Measurements from ENCODE around the gene BBS7. TPM values are rescaled to one million over a fixed set of nuclear protein-coding genes. Genes with fewer than 3 reads are reported as not detected.
A peak's percentile ranks its signal among the peaks of the same experiment; 100 is the strongest.

The BBS7 gene
- polyA plus RNA-seq, 3 donors, result 24.0 to 27.8 (median 27.7) TPM

- DNase-seq (ENCODE audit: extremely low read depth in 1 of 11, low read depth in 9 of 11, low spot score in 4 of 11), result peak; percentile 91 to 97 (median 95)
Observed at GRCh38 chr4:121800961-121801714, 69.1 kb downstream of the BBS7 start, which contains the start of gene EXOSC9. Gene EXOSC9 (plus strand): TSS chr4:121801323. CDS start chr4:121801425, 102 bp downstream.

GRCh38 chr4:121800638-121800960 lies 69.7 kb downstream of the BBS7 start:
- no peak for DNase-seq (ENCODE audit: extremely low read depth in 1 of 11, low read depth in 9 of 11, low spot score in 4 of 11)

- no peak for DNase-seq (ENCODE audit: extremely low read depth in 1 of 11, low read depth in 9 of 11, low spot score in 4 of 11)
Observed at GRCh38 chr4:121799867-121800501, 70.3 kb downstream of the BBS7 start.

- DNase-seq (ENCODE audit: extremely low read depth in 1 of 11, low read depth in 9 of 11, low spot score in 4 of 11), result no peak
Observed at GRCh38 chr4:121799208-121799823, 71.0 kb downstream of the BBS7 start.

GRCh38 chr4:121796283-121796682 lies 74.0 kb downstream of the BBS7 start:
- no peak for DNase-seq (ENCODE audit: extremely low read depth in 1 of 11, low read depth in 9 of 11, low spot score in 4 of 11)

- DNase-seq (ENCODE audit: extremely low read depth in 1 of 11, low read depth in 9 of 11, low spot score in 4 of 11), result no peak
Observed at GRCh38 chr4:121794505-121795188, 75.6 kb downstream of the BBS7 start.

GRCh38 chr4:121792966-121793365 lies 77.3 kb downstream of the BBS7 start:
- no peak for DNase-seq (ENCODE audit: extremely low read depth in 1 of 11, low read depth in 9 of 11, low spot score in 4 of 11)

- DNase-seq (ENCODE audit: extremely low read depth in 1 of 11, low read depth in 9 of 11, low spot score in 4 of 11), result no peak
Observed at GRCh38 chr4:121791481-121791880, 78.8 kb downstream of the BBS7 start.

- DNase-seq (ENCODE audit: extremely low read depth in 1 of 11, low read depth in 9 of 11, low spot score in 4 of 11), result no peak
Observed at GRCh38 chr4:121790976-121791375, 79.3 kb downstream of the BBS7 start.

- no peak for DNase-seq (ENCODE audit: extremely low read depth in 1 of 11, low read depth in 9 of 11, low spot score in 4 of 11)
Observed at GRCh38 chr4:121789960-121790829, 80.1 kb downstream of the BBS7 start.

- DNase-seq (ENCODE audit: extremely low read depth in 1 of 11, low read depth in 9 of 11, low spot score in 4 of 11), result no peak
Observed at GRCh38 chr4:121789455-121789854, 80.8 kb downstream of the BBS7 start.

DNA sequence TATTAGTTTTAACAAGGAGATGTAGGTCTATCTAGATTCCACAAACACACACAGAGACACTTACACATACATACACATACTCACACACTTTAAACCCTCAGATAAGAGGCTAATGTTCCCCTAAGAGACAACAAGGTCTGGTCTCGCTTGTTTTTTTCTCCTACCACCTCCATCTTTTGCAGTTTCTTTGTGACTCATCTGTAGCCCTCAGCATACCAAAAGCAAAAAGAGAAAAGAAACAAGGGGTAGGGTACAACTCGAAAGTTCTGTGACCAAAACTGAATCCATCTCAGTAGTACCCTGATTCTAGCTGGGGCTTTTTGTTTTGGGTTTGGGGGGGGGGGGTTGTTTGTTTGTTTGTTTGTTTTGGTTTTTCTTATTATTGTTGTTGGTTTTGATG lies 81.4 kb downstream of the BBS7 start:
- no peak for DNase-seq (ENCODE audit: extremely low read depth in 1 of 11, low read depth in 9 of 11, low spot score in 4 of 11)

GRCh38 chr4:121786221-121786620 lies 84.1 kb downstream of the BBS7 start:
- DNase-seq (ENCODE audit: extremely low read depth in 1 of 11, low read depth in 9 of 11, low spot score in 4 of 11), result no peak

GRCh38 chr4:121785479-121785878 lies 84.8 kb downstream of the BBS7 start:
- no peak for DNase-seq (ENCODE audit: extremely low read depth in 1 of 11, low read depth in 9 of 11, low spot score in 4 of 11)

DNA sequence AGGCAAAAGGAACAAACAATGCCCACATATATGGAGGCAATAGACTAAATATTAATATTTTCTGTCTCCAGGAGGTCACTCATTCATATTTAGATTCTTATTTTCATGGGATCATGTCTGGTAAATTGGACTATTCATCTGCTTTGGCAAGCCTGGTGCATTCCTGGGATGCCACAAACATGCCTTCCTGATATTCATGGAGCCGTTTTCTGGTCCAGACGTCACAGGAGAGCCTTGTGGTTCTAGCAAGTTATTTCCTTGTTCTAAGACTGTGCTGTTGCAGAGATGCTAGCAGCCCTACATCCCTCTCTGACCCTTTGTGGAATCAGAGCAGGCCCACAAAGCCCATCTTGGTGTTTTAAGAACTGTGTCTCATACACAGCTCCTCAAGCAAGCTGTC lies 85.3 kb downstream of the BBS7 start:
- no peak for DNase-seq (ENCODE audit: extremely low read depth in 1 of 11, low read depth in 9 of 11, low spot score in 4 of 11)

DNA sequence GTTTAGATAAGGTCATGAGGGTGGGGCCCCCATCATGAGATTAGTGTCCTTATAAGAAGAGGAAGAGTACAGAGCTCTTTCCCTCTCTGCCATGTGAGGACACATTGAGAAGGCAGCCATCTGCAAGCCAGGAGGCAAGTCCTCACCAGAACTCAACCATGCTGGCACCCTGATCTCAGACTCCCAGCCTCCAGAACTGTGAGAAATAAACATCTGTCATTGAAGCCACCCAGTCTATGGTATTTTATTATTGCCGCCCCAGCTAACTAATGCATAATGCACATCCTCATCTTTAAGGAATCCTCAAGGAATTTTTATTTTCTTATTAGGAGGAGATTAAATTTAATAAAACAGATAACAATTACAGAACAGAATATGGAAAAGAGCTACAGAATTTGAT lies 85.9 kb downstream of the BBS7 start:
- no peak for DNase-seq (ENCODE audit: extremely low read depth in 1 of 11, low read depth in 9 of 11, low spot score in 4 of 11)

GRCh38 chr4:121783210-121783609 lies 87.1 kb downstream of the BBS7 start:
- no peak for DNase-seq (ENCODE audit: extremely low read depth in 1 of 11, low read depth in 9 of 11, low spot score in 4 of 11)

GRCh38 chr4:121778991-121779628 lies 91.2 kb downstream of the BBS7 start:
- DNase-seq (ENCODE audit: extremely low read depth in 1 of 11, low read depth in 9 of 11, low spot score in 4 of 11), result no peak

Data from renal cortex interstitium (tissue), 11 donors.